ENCODE data around the gene AXDND1. TPM values are rescaled to one million over a fixed set of nuclear protein-coding genes. Genes with fewer than 3 reads are reported as not detected.

AXDND1 gene
- total RNA-seq, 1 experiment from 2014 or later = 0.48 TPM

DNA sequence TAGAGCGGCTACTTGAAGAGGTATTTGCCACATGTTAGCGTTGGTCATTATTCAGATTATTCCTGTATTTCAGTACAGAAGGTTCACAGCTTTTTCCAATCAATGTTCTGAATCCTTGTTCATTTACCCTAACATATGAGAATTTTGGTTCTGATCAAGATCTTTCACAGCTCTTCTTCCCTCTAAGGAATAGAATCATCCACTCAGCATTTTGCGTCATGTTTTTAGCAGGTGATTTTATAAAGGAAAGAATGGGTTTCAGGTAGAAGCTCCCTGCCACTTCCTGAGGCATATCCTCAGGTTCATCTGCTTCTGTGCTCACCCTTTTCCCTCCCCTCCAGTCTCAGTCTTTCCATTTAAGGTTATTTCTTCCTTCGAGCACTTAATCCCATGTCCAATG lies 143.6 kb downstream of the AXDND1 start:
- Histone ChIP-seq H3K4me1 (ENCODE audit: insufficient read depth, low read length) (no peaks in the 10 kb centered on the region), H3K9ac (ENCODE audit: extremely low read depth, insufficient read length, low read length) (no peak overlapping the region), H4K20me1 (ENCODE audit: control insufficient read depth, insufficient read depth, insufficient read length) (no peaks in the 10 kb centered on the region), H3K4ac (ENCODE audit: low read depth, low read length) (no peak overlapping the region), H3K56ac (ENCODE audit: insufficient read length, low read depth, low read length) (no peak overlapping the region), H4K8ac (replicated peaks; ENCODE audit: insufficient read length, low read depth, low read length) (no peak overlapping the region), H2BK12ac (ENCODE audit: insufficient read length, low read depth, low read length) (no peak overlapping the region), H3K23me2 (ENCODE audit: insufficient read length, low read depth, low read length, poor library complexity, severe bottlenecking) (no peaks in the 10 kb centered on the region), H3K27me3 (ENCODE audit: insufficient read depth, low read length) (no peaks in the 10 kb centered on the region), H3K79me2 (ENCODE audit: insufficient read depth, low read length) (no peaks in the 10 kb centered on the region), H4K91ac (ENCODE audit: insufficient read length, low read depth, low read length) (no peak overlapping the region), H3K23ac (ENCODE audit: insufficient read length, low read depth, low read length) (no peak overlapping the region), H2BK120ac (ENCODE audit: low read depth, low read length, poor library complexity, severe bottlenecking) (no peak overlapping the region), H3K79me1 (ENCODE audit: insufficient read depth, low read depth, low read length, poor library complexity, severe bottlenecking) (no peaks in the 10 kb centered on the region), H3K4me2 (ENCODE audit: insufficient read depth, insufficient read length, low read length) (no peak overlapping the region), H2AK5ac (ENCODE audit: insufficient read length, low read length) (no peak overlapping the region), H3K27ac (ENCODE audit: insufficient read length, low read depth, low read length) (no peak overlapping the region), H4K5ac (ENCODE audit: insufficient read length, low read depth, low read length) (no peak overlapping the region), H2AFZ (ENCODE audit: low read length) (no peak overlapping the region), H3K14ac (ENCODE audit: insufficient read depth, low read length) (no peak overlapping the region), H2BK5ac (ENCODE audit: insufficient read length, low read length) (no peak overlapping the region), H3K9me3 (ENCODE audit: control insufficient read depth, low read depth, low read length) (no peaks in the 10 kb centered on the region), H3T11ph (ENCODE audit: low read length) (no peak overlapping the region), H3K18ac (ENCODE audit: insufficient read length, low read depth, low read length) (no peak overlapping the region), H2BK15ac (ENCODE audit: low read depth, low read length) (no peak overlapping the region), H2BK20ac (ENCODE audit: low read depth, low read length, poor library complexity, severe bottlenecking) (no peak overlapping the region)
- Mint-ChIP-seq H3K4me1 (no peaks in the 10 kb centered on the region), H3K36me3 (ENCODE audit: insufficient read depth in 1 of 3, low read depth in 3 of 3) (peaks cover 0 to 2% (median 0%) of the 10 kb centered on the region in 3 experiments; a peak in 1 of 7 replicates), H3K27me3 (ENCODE audit: low read depth) (no peaks in the 10 kb centered on the region; the same call in 1 of the 2 replicates), H3K27ac (no peak overlapping the region), H3K4me3 (no peak overlapping the region), H3K9me3 (peaks cover 5 to 13% of the 10 kb centered on the region in 2 experiments; a peak in 4 of 5 replicates)
- no CpG with 5 or more reads among the region's 4 CpGs for WGBS (ENCODE audit: extremely low coverage, insufficient read length, low lambda C conversion rate)
- no peak for DNase-seq
- TF ChIP-seq, protein P1, sequence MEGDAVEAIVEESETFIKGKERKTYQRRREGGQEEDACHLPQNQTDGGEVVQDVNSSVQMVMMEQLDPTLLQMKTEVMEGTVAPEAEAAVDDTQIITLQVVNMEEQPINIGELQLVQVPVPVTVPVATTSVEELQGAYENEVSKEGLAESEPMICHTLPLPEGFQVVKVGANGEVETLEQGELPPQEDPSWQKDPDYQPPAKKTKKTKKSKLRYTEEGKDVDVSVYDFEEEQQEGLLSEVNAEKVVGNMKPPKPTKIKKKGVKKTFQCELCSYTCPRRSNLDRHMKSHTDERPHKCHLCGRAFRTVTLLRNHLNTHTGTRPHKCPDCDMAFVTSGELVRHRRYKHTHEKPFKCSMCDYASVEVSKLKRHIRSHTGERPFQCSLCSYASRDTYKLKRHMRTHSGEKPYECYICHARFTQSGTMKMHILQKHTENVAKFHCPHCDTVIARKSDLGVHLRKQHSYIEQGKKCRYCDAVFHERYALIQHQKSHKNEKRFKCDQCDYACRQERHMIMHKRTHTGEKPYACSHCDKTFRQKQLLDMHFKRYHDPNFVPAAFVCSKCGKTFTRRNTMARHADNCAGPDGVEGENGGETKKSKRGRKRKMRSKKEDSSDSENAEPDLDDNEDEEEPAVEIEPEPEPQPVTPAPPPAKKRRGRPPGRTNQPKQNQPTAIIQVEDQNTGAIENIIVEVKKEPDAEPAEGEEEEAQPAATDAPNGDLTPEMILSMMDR (conservative IDR thresholded peaks at IDR 0.05) = no peak
